Endothelial cell of umbilical vein (primary cell): ENCODE measurements around the gene CSF2. TPM values are rescaled to one million over a fixed set of nuclear protein-coding genes. Genes with fewer than 3 reads are reported as not detected.

Experiments used
- BruUV-seq: library from RNA; stranded (reverse); fragments of 400-500 nt; replicated peaks from 2 replicates; lab custom pipeline; 2021; lab: Mats Ljungman, UMichigan
- CTCF ChIA-PET: fragments of 300-600, 350-600 bp; sonication (Branson Sonifier 250); formaldehyde crosslinking; loops from one replicate; lab custom pipeline; 2021; ENCODE audit warnings: antibody characterized with exemption, inconsistent platforms; lab: Charles Lee
- POLR2A ChIA-PET: fragments of 300-600, 350-600 bp; sonication (Branson Sonifier 250); formaldehyde crosslinking; loops from one replicate; lab custom pipeline; 2021; ENCODE audit warnings: antibody characterized with exemption, inconsistent platforms; lab: Charles Lee
- DNase-seq: peaks from one replicate; pipeline ENCODE4 v3.0.0-alpha.2; 2011; ENCODE audit warnings: low read depth, low spot score
- FAIRE-seq: peaks from 2 replicates; lab custom pipeline; 2011; peaks lifted over from hg19 to GRCh38; lab: Jason Lieb, UNC
- H2AFZ ChIP-seq: 2 replicates; pipeline ENCODE4 v1.6.0; 2012; ENCODE audit warnings: low read depth, low read length, control low read depth, inconsistent platforms
- H3K27ac ChIP-seq: 2 replicates; pipeline ENCODE4 v1.5.1; 2011; ENCODE audit warnings: low read depth, mild to moderate bottlenecking, control low read depth, low read length, moderate library complexity; ENCODE audit not compliant: insufficient read depth
- H3K27me3 ChIP-seq, 2 experiments: 2 replicates each; pipeline versions ENCODE4 v1.6.0 to v1.6.1; 2011; ENCODE audit warnings: low read length in 2 of 2, mixed read lengths in 1 of 2; ENCODE audit not compliant: control insufficient read depth in 2 of 2, insufficient read depth in 2 of 2
- H3K36me3 ChIP-seq, 2 experiments: 2 replicates in 1 of 2; 3 replicates in 1 of 2; pipeline ENCODE4 v1.5.1; 2011; ENCODE audit warnings: low read length in 2 of 2, mild to moderate bottlenecking in 1 of 2, moderate library complexity in 1 of 2; ENCODE audit not compliant: control insufficient read depth in 2 of 2, insufficient read depth in 2 of 2; ENCODE audit errors: extremely low read depth in 1 of 2
- H3K4me1 ChIP-seq: 3 replicates; pipeline ENCODE4 v1.5.1; 2011; ENCODE audit warnings: mild to moderate bottlenecking, low read length; ENCODE audit not compliant: control insufficient read depth, insufficient read depth; ENCODE audit errors: extremely low read depth
- H3K4me2 ChIP-seq: 2 replicates; pipeline ENCODE4 v1.6.1; 2011; ENCODE audit warnings: low read length, control low read depth, mixed read lengths; ENCODE audit not compliant: insufficient read depth
- H3K4me3 ChIP-seq, 3 experiments: fragments of 200-600 bp in 1 of 3; sonication (generic), shearing (Covaris generic) in 1 of 3; replicated peaks in 1 of 3; 2 replicates each; pipeline ENCODE4 v1.5.1; 2011 to 2016; ENCODE audit warnings: control low read depth in 3 of 3, low read length in 3 of 3, mild to moderate bottlenecking in 2 of 3, inconsistent platforms in 1 of 3, low read depth in 1 of 3, moderate library complexity in 1 of 3; ENCODE audit not compliant: insufficient read depth in 1 of 3
- H3K79me2 ChIP-seq: 2 replicates; pipeline ENCODE4 v1.6.0; 2012; ENCODE audit warnings: low read length, inconsistent platforms; ENCODE audit not compliant: control insufficient read depth, insufficient read depth
- H3K9ac ChIP-seq: replicated peaks from 2 replicates; pipeline ENCODE3; 2011; ENCODE audit warnings: low read length, control low read depth; ENCODE audit not compliant: insufficient read depth; ENCODE audit errors: extremely low read depth
- H3K9me1 ChIP-seq: replicated peaks from 3 replicates; pipeline ENCODE4 v1.6.0; 2011; ENCODE audit warnings: mild to moderate bottlenecking, low read length; ENCODE audit not compliant: control insufficient read depth, insufficient read depth; ENCODE audit errors: extremely low read depth
- H3K9me3 ChIP-seq: replicated peaks from 2 replicates; pipeline ENCODE4 v1.5.1; 2012; ENCODE audit warnings: low read length, inconsistent platforms; ENCODE audit not compliant: control insufficient read depth, insufficient read depth
- H4K20me1 ChIP-seq: replicated peaks from 2 replicates; pipeline ENCODE3; 2011; ENCODE audit warnings: mild to moderate bottlenecking, low read length; ENCODE audit not compliant: control insufficient read depth, insufficient read depth; ENCODE audit errors: extremely low read depth
- CTCF ChIP-seq, 2 donors: IDR thresholded peaks; 1 replicate in 1 of 2; 2 replicates in 1 of 2; pipeline ENCODE4 v1.5.1; 2011; ENCODE audit warnings: low read length in 2 of 2, mild to moderate bottlenecking in 2 of 2, moderate library complexity in 2 of 2, control low read depth in 1 of 2, inconsistent platforms in 1 of 2, low read depth in 1 of 2; ENCODE audit not compliant: insufficient read depth in 1 of 2; ENCODE audit errors: extremely low read depth in 1 of 2
- EZH2 ChIP-seq: IDR thresholded peaks from 2 replicates; pipeline ENCODE4 v1.6.1; 2012; ENCODE audit warnings: borderline replicate concordance, low read depth, mild to moderate bottlenecking, moderate library complexity, low read length, inconsistent platforms; ENCODE audit not compliant: severe bottlenecking
- FOS ChIP-seq: IDR thresholded peaks from 2 replicates; pipeline ENCODE4 v1.6.1; 2011; ENCODE audit warnings: mild to moderate bottlenecking, low read length, moderate library complexity, borderline replicate concordance; ENCODE audit not compliant: insufficient read depth
- GATA2 ChIP-seq: IDR thresholded peaks from 2 replicates; pipeline ENCODE4 v1.7.0; 2011; ENCODE audit warnings: low read depth, mild to moderate bottlenecking, moderate library complexity, mixed read lengths, low read length; ENCODE audit not compliant: insufficient read length, insufficient read depth
- JUN ChIP-seq: IDR thresholded peaks from 2 replicates; pipeline ENCODE4 v1.6.1; 2011; ENCODE audit warnings: borderline replicate concordance, low read depth; ENCODE audit not compliant: insufficient read length, insufficient read depth
- MAX ChIP-seq: IDR thresholded peaks from 2 replicates; pipeline ENCODE4 v1.6.1; 2011; ENCODE audit not compliant: insufficient read depth, insufficient read length
- MYC ChIP-seq: IDR thresholded peaks from one replicate; pipeline ENCODE4 v1.6.1; 2011; ENCODE audit warnings: mild to moderate bottlenecking, low read depth, low read length
- POLR2A ChIP-seq: IDR thresholded peaks from 2 replicates; pipeline ENCODE4 v1.6.1; 2012; ENCODE audit warnings: low read depth, mild to moderate bottlenecking, control low read depth, low read length
- POLR2AphosphoS5 ChIP-seq: IDR thresholded peaks from 2 replicates; pipeline ENCODE4 v1.6.1; 2012; ENCODE audit warnings: low read depth, mild to moderate bottlenecking, control low read depth, low read length, moderate library complexity; ENCODE audit not compliant: insufficient read depth
- dilution Hi-C: fragments of 300-500 bp; cut with MboI; formaldehyde crosslinking; loops from one replicate; pipeline ENCODE4 v1.15.0; 2019; ENCODE audit warnings: low sequenced_read_pairs; ENCODE audit not compliant: extremely low pct_ligation_motif_present
- intact Hi-C: fragments of 100-400 bp; cut with micrococcal nuclease; formaldehyde crosslinking; loops from one replicate; pipeline ENCODE4 v1.10.0; 2022
- polyA plus RNA-seq, 4 experiments: library from polyadenylated mRNA; depleted of rRNA in 3 of 4; stranded (reverse) in 3 of 4; unstranded in 1 of 4; fragments of >200 nt; gene quantifications; 2 replicates each; pipeline versions ENCODE4 v1.2.1 to v1.2.3, GENCODE V29; 2011 to 2012; ENCODE audit warnings: missing spikeins in 1 of 4
- total RNA-seq: library from RNA; stranded (reverse); gene quantifications from 2 replicates; pipeline ENCODE4 v1.2.3, GENCODE V29; 2021

Gene CSF2
- total and polyA plus RNA-seq, 2 donors (not counting 3 experiments of a cell fraction or from before 2014, with no cell fraction given), result not detected

- Histone ChIP-seq H3K4me1 (no peaks in the 10 kb centered on the region), H3K36me3 (no peaks in the 10 kb centered on the region), H3K27me3 (peaks cover 7% of the 10 kb centered on the region in 2 experiments), H3K4me3 (no peak overlapping the region), H2AFZ (no peak overlapping the region), H3K9ac (no peak overlapping the region), H3K9me3 (no peaks in the 10 kb centered on the region), H3K9me1 (no peaks in the 10 kb centered on the region), H3K4me2 (no peak overlapping the region), H4K20me1 (no peaks in the 10 kb centered on the region), H3K79me2 (no peaks in the 10 kb centered on the region), H3K27ac (no peak overlapping the region)
- FAIRE-seq, result no peak
- ChIA-PET POLR2A (interaction anchor here (0.6 kb wide), 1 partner anchor 29 kb away, joined by 6 read pairs; no protein-coding TSS in a partner anchor), CTCF (no interaction called here)
- dilution Hi-C loops (no loop called here), intact Hi-C loops (no loop called here)
- DNase-seq, result no peak
- no peak for TF ChIP-seq GATA2
- TF ChIP-seq POLR2AphosphoS5, result no peak
- TF ChIP-seq MAX, result no peak
- TF ChIP-seq POLR2A, result no peak
- TF ChIP-seq MYC, result no peak
- BruUV-seq, result no TSS peak
These were observed 40.8 kb downstream of the CSF2 start for GRCh38 chr5:132114150-132115121.

GRCh38 chr5:132115375-132115774 is 41.8 kb downstream of the CSF2 start:
- intact Hi-C loops (no loop called here), dilution Hi-C loops (no loop called here)
- TF ChIP-seq JUN (no peak), POLR2A (no peak), MAX (no peak), CTCF (IDR thresholded peaks at IDR 0.05; ENCODE audit: extremely low read depth in 1 of 2, insufficient read depth in 1 of 2, low read depth in 1 of 2, low read length in 2 of 2) (no peak), POLR2AphosphoS5 (no peak), EZH2 (no peak), MYC (no peak), GATA2 (no peak), FOS (no peak)
- BruUV-seq, result no TSS peak
- no peak for FAIRE-seq
- DNase-seq, result no peak
- no peak overlapping the region for H3K27ac ChIP-seq
- no peaks in the 10 kb centered on the region for H3K36me3 ChIP-seq
- no peak overlapping the region for H3K4me3 ChIP-seq
- H2AFZ ChIP-seq, result no peak overlapping the region
- no peaks in the 10 kb centered on the region for H3K4me1 ChIP-seq
- peaks cover 7 to 9% of the 10 kb centered on the region in 2 experiments for H3K27me3 ChIP-seq
- H3K9me3 ChIP-seq, result no peaks in the 10 kb centered on the region
- H3K4me2 ChIP-seq, result no peak overlapping the region
- POLR2A ChIA-PET, result no interaction called here
- H3K9ac ChIP-seq, result no peak overlapping the region
- no peaks in the 10 kb centered on the region for H3K79me2 ChIP-seq
- H4K20me1 ChIP-seq, result no peaks in the 10 kb centered on the region
- H3K9me1 ChIP-seq, result no peaks in the 10 kb centered on the region
- CTCF ChIA-PET, result no interaction called here
